SK-N-SH treated with all-trans-retinoic acid at 6 μM for 48 hours (cell line): Measurements from ENCODE around the gene LUC7L2.
A peak's percentile ranks its signal among the peaks of the same experiment; 100 is the strongest.

Source experiments
- ATAC-seq: fragments of 200-7000 bp; cut with Tn5 transposase; 3 replicates; pipeline ENCODE4 v1.9.1; 2020; ENCODE audit warnings: mild to moderate bottlenecking, moderate library complexity
- ARNTL ChIP-seq: fragments of 450-650 bp; formaldehyde crosslinking; IDR thresholded peaks from 2 replicates; pipeline ENCODE4 v1.5.0; 2020; ENCODE audit warnings: low read depth, mild to moderate bottlenecking, moderate library complexity, borderline replicate concordance
- BACH2 ChIP-seq: fragments of 250-450 bp; sonication (Bioruptor Pico); IDR thresholded peaks from 2 replicates; pipeline ENCODE4 v1.9.0; 2021; ENCODE audit warnings: mild to moderate bottlenecking, borderline replicate concordance
- CREB5 ChIP-seq: fragments of 250-450 bp; sonication (Bioruptor Pico); IDR thresholded peaks from 2 replicates; pipeline ENCODE4 v1.5.1; 2020; ENCODE audit warnings: low read depth, mild to moderate bottlenecking, moderate library complexity
- CSDC2 ChIP-seq: fragments of 250-450 bp; sonication (Bioruptor Pico); IDR thresholded peaks from 2 replicates; pipeline ENCODE4 v1.5.0; 2020; ENCODE audit warnings: mild to moderate bottlenecking, moderate library complexity
- CSRNP3 ChIP-seq: fragments of 250-450 bp; sonication (Bioruptor Pico); IDR thresholded peaks from 2 replicates; pipeline ENCODE4 v1.5.1; 2021; ENCODE audit warnings: mild to moderate bottlenecking, moderate library complexity
- ESRRG ChIP-seq: fragments of 250-450 bp; sonication (Bioruptor Pico); IDR thresholded peaks from 2 replicates; pipeline ENCODE4 v1.6.1; 2021; ENCODE audit warnings: mild to moderate bottlenecking
- ISL1 ChIP-seq: fragments of 250-450 bp; sonication (Bioruptor Pico); IDR thresholded peaks from 2 replicates; pipeline ENCODE4 v2.1.2; 2022; ENCODE audit warnings: mild to moderate bottlenecking, moderate library complexity
- OSR1 ChIP-seq: fragments of 250-450 bp; sonication (Bioruptor Pico); IDR thresholded peaks from 2 replicates; pipeline ENCODE4 v1.8.0; 2022; ENCODE audit warnings: moderate library complexity, mild to moderate bottlenecking, inconsistent platforms
- PATZ1 ChIP-seq: fragments of 250-450 bp; sonication (Bioruptor Pico); IDR thresholded peaks from 2 replicates; pipeline ENCODE4 v1.8.0; 2020; ENCODE audit warnings: mild to moderate bottlenecking, moderate library complexity, borderline replicate concordance
- POU6F1 ChIP-seq: fragments of 250-450 bp; sonication (Bioruptor Pico); IDR thresholded peaks from 2 replicates; pipeline ENCODE4 v1.8.0; 2021; ENCODE audit warnings: low read depth, mild to moderate bottlenecking, moderate library complexity, borderline replicate concordance
- PPARA ChIP-seq: fragments of 250-450 bp; sonication (Bioruptor Pico); IDR thresholded peaks from 2 replicates; pipeline ENCODE4 v1.5.0; 2020; ENCODE audit warnings: mild to moderate bottlenecking, borderline replicate concordance
- RARB ChIP-seq: fragments of 250-450 bp; sonication (Bioruptor Pico); IDR thresholded peaks from 2 replicates; pipeline ENCODE4 v1.8.0; 2021; ENCODE audit warnings: mild to moderate bottlenecking, moderate library complexity
- SNAI2 ChIP-seq: fragments of 250-450 bp; sonication (Bioruptor Pico); IDR thresholded peaks from 2 replicates; pipeline ENCODE4 v1.5.0; 2020; ENCODE audit warnings: mild to moderate bottlenecking, moderate library complexity
- TCF4 ChIP-seq: fragments of 250-450 bp; sonication (Bioruptor Pico); IDR thresholded peaks from 2 replicates; pipeline ENCODE4 v1.8.0; 2021; ENCODE audit warnings: mild to moderate bottlenecking, moderate library complexity, borderline replicate concordance
- TOX ChIP-seq: fragments of 250-450 bp; sonication (Bioruptor Pico); IDR thresholded peaks from 2 replicates; pipeline ENCODE4 v1.8.0; 2021; ENCODE audit warnings: mild to moderate bottlenecking, moderate library complexity, borderline replicate concordance
- TSHZ2 ChIP-seq: fragments of 250-450 bp; sonication (Bioruptor Pico); IDR thresholded peaks from 2 replicates; pipeline ENCODE4 v1.5.0; 2020; ENCODE audit warnings: mild to moderate bottlenecking, moderate library complexity
- ZC3H10 ChIP-seq: fragments of 250-450 bp; sonication (Bioruptor Pico); IDR thresholded peaks from 2 replicates; pipeline ENCODE4 v1.5.1; 2021; ENCODE audit warnings: mild to moderate bottlenecking, moderate library complexity
- ZFP3 ChIP-seq: fragments of 250-450 bp; sonication (Bioruptor Pico); IDR thresholded peaks from 2 replicates; pipeline ENCODE4 v1.5.0; 2020; ENCODE audit warnings: mild to moderate bottlenecking, moderate library complexity
- ZFP30 ChIP-seq: fragments of 450-650 bp; formaldehyde crosslinking; IDR thresholded peaks from 2 replicates; pipeline ENCODE4 v1.5.0; 2022; ENCODE audit warnings: mild to moderate bottlenecking, moderate library complexity
- ZNF565 ChIP-seq: fragments of 450-650 bp; formaldehyde crosslinking; conservative IDR thresholded peaks from 2 replicates; pipeline ENCODE4 v1.5.0; 2020; ENCODE audit warnings: low read depth, mild to moderate bottlenecking, moderate library complexity
- ZNF70 ChIP-seq: fragments of 450-650 bp; formaldehyde crosslinking; IDR thresholded peaks from 2 replicates; pipeline ENCODE4 v1.5.0; 2020; ENCODE audit warnings: mild to moderate bottlenecking, moderate library complexity
- ZNF8 ChIP-seq: fragments of 450-650 bp; formaldehyde crosslinking; IDR thresholded peaks from 2 replicates; pipeline ENCODE4 v1.5.0; 2020; ENCODE audit warnings: mild to moderate bottlenecking, moderate library complexity

LUC7L2 gene

GRCh38 chr7:139451638-139452037 is 91.9 kb downstream of the LUC7L2 start:
- peak; percentile 27; the same call in 1 of the 3 replicates for ATAC-seq
- TF ChIP-seq ESRRG (CRISPR knock-in tag) (no peak), RARB (CRISPR knock-in tag) (no peak), ZNF70 (CRISPR knock-in tag) (no peak), PPARA (CRISPR knock-in tag) (no peak), SNAI2 (CRISPR knock-in tag) (no peak), OSR1 (CRISPR knock-in tag) (no peak), TCF4 (CRISPR knock-in tag) (no peak), BACH2 (CRISPR knock-in tag) (no peak), ARNTL (CRISPR knock-in tag) (no peak)

GRCh38 chr7:139452958-139453672 is 93.4 kb downstream of the LUC7L2 start:
- ATAC-seq = no peak; the same call in 2 of the 3 replicates
- no peak for TF ChIP-seq TCF4 (CRISPR knock-in tag)
- TF ChIP-seq CSDC2 = no peak
- TF ChIP-seq ZFP3 (CRISPR knock-in tag) = no peak
- no peak for TF ChIP-seq BACH2 (CRISPR knock-in tag)

GRCh38 chr7:139453673-139454321 is 94.1 kb downstream of the LUC7L2 start:
- no peak; the same call in 2 of the 3 replicates for ATAC-seq
- TF ChIP-seq POU6F1 (no peak), ZNF565 (no peak), ZFP30 (CRISPR knock-in tag) (no peak), CSRNP3 (CRISPR knock-in tag) (no peak), TOX (CRISPR knock-in tag) (no peak), ISL1 (CRISPR knock-in tag) (no peak), ZNF8 (CRISPR knock-in tag) (no peak), CSDC2 (no peak), CREB5 (CRISPR knock-in tag) (no peak), SNAI2 (CRISPR knock-in tag) (no peak), ZC3H10 (CRISPR knock-in tag) (no peak), ZNF70 (CRISPR knock-in tag) (no peak), BACH2 (CRISPR knock-in tag) (no peak), PATZ1 (CRISPR knock-in tag) (no peak), ESRRG (CRISPR knock-in tag) (no peak), TCF4 (CRISPR knock-in tag) (no peak), PPARA (CRISPR knock-in tag) (no peak), RARB (CRISPR knock-in tag) (no peak), TSHZ2 (CRISPR knock-in tag) (no peak)
